DOHH2 (cell line): ENCODE measurements around the gene CA6.

Experiments
- EZH2phosphoT487 ChIP-seq: fragments of 200-600 bp; sonication (generic); IDR thresholded peaks from 2 replicates; pipeline ENCODE4 v1.6.1; 2017; ENCODE audit warnings: borderline replicate concordance, mild to moderate bottlenecking, antibody characterized with exemption, low read length, moderate library complexity, mixed read lengths
- TF ChIP-seq, protein P1 (sequence below): fragments of 200-600 bp; sonication (generic); IDR thresholded peaks from one replicate; pipeline ENCODE4 v1.5.1; 2014; ENCODE audit warnings: antibody characterized with exemption, mild to moderate bottlenecking, low read depth, low read length; ENCODE audit not compliant: poor library complexity, severe bottlenecking

DNA sequence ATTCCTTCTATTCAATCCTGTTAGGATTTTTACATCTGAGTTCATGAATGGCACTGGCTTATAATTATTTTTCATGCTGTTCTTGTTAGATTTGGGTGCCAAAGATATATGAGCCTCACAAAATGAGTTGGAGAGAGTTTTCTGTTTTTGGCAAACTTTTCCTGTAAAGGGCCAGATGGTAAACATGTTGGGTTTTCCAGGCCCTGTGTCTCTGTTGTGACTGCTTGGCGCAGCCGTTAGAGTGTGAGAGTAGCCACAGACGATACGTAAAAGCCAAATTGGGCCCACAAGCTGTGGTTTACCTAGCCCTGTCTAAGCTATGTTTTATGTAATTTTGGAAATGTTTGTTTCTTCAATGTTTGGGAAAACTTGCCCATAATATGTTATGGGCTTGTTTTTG, 15.6 kb upstream of the CA6 start:
- TF ChIP-seq, protein P1, sequence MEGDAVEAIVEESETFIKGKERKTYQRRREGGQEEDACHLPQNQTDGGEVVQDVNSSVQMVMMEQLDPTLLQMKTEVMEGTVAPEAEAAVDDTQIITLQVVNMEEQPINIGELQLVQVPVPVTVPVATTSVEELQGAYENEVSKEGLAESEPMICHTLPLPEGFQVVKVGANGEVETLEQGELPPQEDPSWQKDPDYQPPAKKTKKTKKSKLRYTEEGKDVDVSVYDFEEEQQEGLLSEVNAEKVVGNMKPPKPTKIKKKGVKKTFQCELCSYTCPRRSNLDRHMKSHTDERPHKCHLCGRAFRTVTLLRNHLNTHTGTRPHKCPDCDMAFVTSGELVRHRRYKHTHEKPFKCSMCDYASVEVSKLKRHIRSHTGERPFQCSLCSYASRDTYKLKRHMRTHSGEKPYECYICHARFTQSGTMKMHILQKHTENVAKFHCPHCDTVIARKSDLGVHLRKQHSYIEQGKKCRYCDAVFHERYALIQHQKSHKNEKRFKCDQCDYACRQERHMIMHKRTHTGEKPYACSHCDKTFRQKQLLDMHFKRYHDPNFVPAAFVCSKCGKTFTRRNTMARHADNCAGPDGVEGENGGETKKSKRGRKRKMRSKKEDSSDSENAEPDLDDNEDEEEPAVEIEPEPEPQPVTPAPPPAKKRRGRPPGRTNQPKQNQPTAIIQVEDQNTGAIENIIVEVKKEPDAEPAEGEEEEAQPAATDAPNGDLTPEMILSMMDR = no peak
- TF ChIP-seq EZH2phosphoT487 = no peak
